HG03354 (cell line): ENCODE results near the gene WNK2.

ENCODE experiments used
- ATAC-seq: cut with Tn5 transposase; IDR thresholded peaks from one replicate; pipeline ENCODE4 v1.9.1; 2021; ENCODE audit warnings: mild to moderate bottlenecking; ENCODE audit not compliant: unreplicated experiment, poor library complexity, severe bottlenecking

Gene WNK2

GRCh38 chr9:93230185-93230584 lies 46.2 kb downstream of the WNK2 start:
- no peak for ATAC-seq

- ATAC-seq: no peak
These were observed 46.7 kb downstream of the WNK2 start for GRCh38 chr9:93230601-93231000.

GRCh38 chr9:93231121-93231694 lies 47.3 kb downstream of the WNK2 start:
- no peak for ATAC-seq

GRCh38 chr9:93231716-93232115 lies 47.8 kb downstream of the WNK2 start:
- no peak for ATAC-seq

GRCh38 chr9:93232388-93232960 lies 48.5 kb downstream of the WNK2 start:
- ATAC-seq: no peak

- no peak for ATAC-seq
These were observed 49.1 kb downstream of the WNK2 start for GRCh38 chr9:93233033-93233432.

- no peak for ATAC-seq
These were observed 50.7 kb downstream of the WNK2 start for GRCh38 chr9:93234600-93234999.

GRCh38 chr9:93235300-93235960 lies 51.5 kb downstream of the WNK2 start:
- ATAC-seq: no peak

- no peak for ATAC-seq
These were observed 52.7 kb downstream of the WNK2 start for GRCh38 chr9:93236541-93237206.

- no peak for ATAC-seq
These were observed 53.6 kb downstream of the WNK2 start for GRCh38 chr9:93237540-93237939.

GRCh38 chr9:93238953-93239925 lies 55.3 kb downstream of the WNK2 start:
- no peak for ATAC-seq

- no peak for ATAC-seq
These were observed 57.0 kb downstream of the WNK2 start for GRCh38 chr9:93240891-93241334.

- ATAC-seq: no peak
These were observed 59.2 kb downstream of the WNK2 start for GRCh38 chr9:93243112-93243511.

- ATAC-seq: no peak
These were observed 60.2 kb downstream of the WNK2 start for GRCh38 chr9:93244101-93244500.

GRCh38 chr9:93244510-93245436 lies 60.8 kb downstream of the WNK2 start:
- ATAC-seq: no peak

- ATAC-seq: no peak
These were observed 61.6 kb downstream of the WNK2 start for GRCh38 chr9:93245437-93245970.

GRCh38 chr9:93246111-93246510 lies 62.2 kb downstream of the WNK2 start:
- ATAC-seq: no peak

GRCh38 chr9:93246526-93246925 lies 62.6 kb downstream of the WNK2 start:
- no peak for ATAC-seq
